Psoas muscle (tissue), 8 donors: Measurements from ENCODE around the gene PPP2R3B. TPM values are rescaled to one million over a fixed set of nuclear protein-coding genes. Genes with fewer than 3 reads are reported as not detected.

ENCODE experiments used
- ATAC-seq, 4 donors: fragments of 200-7000 bp; cut with Tn5 transposase; one replicate each; pipeline ENCODE4 v1.9.1; 2020; ENCODE audit warnings: moderate library complexity in 3 of 4, mild to moderate bottlenecking in 2 of 4
- DNase-seq, 2 donors: peaks; one replicate each; pipeline ENCODE4 v3.0.0-alpha.2; 2020
- H3K27ac ChIP-seq: fragments of 200-600 bp; one replicate; pipeline ENCODE4 v1.8.0; 2022
- H3K27me3 ChIP-seq, 3 donors: fragments of 200-600 bp in 1 of 3; one replicate each; pipeline versions ENCODE4 v1.6.1 to v1.8.0; 2013 to 2022; ENCODE audit warnings: low read length in 2 of 3, mild to moderate bottlenecking in 2 of 3, moderate library complexity in 1 of 3; ENCODE audit not compliant: insufficient read depth in 3 of 3
- H3K36me3 ChIP-seq, 2 donors: fragments of 200-600 bp in 1 of 2; one replicate each; pipeline versions ENCODE4 v1.6.1 to v1.8.0; 2013 to 2022; ENCODE audit warnings: low read depth in 1 of 2, mild to moderate bottlenecking in 1 of 2, moderate library complexity in 1 of 2; ENCODE audit not compliant: insufficient read depth in 1 of 2
- H3K4me1 ChIP-seq: fragments of 200-600 bp; one replicate; pipeline ENCODE4 v1.8.0; 2022
- H3K4me3 ChIP-seq: fragments of 200-600 bp; one replicate; pipeline ENCODE4 v1.8.0; 2022; ENCODE audit warnings: mild to moderate bottlenecking
- H3K9me3 ChIP-seq: fragments of 200-600 bp; one replicate; pipeline ENCODE4 v1.8.0; 2022
- CTCF ChIP-seq: fragments of 200-600 bp; IDR thresholded peaks from one replicate; pipeline ENCODE4 v1.8.0; 2022; ENCODE audit warnings: antibody characterized with exemption
- WGBS, 3 donors: extraction: QIAGEN DNeasy Blood & Tissue Kit; methylation state at CpG; one replicate each; pipeline versions ENCODE4 v1.1.6 to v1.1.7; 2013; 5-methylcytosine and 5-hydroxymethylcytosine counted together
- intact Hi-C, 2 donors: fragments of 100-400 bp; cut with DNase I; formaldehyde crosslinking; loops; one replicate each; pipeline versions ENCODE4 v1.11.0 to v1.14.2; 2022
- polyA plus RNA-seq, 3 donors: library from polyadenylated mRNA; stranded (reverse); fragments of 200-250 nt; gene quantifications; one replicate each; pipeline ENCODE4 v1.2.3, GENCODE V29; 2013
- total RNA-seq, 4 donors: library from RNA; stranded (reverse); fragmentation: NEBNext Ultra II Directional in 2 of 4; extraction: Animal tissue kit (Norgen Biotek cat#: 25700) in 2 of 4; gene quantifications; one replicate each; pipeline versions ENCODE4 v1.2.1 to v1.2.4, GENCODE V29; 2021 to 2023
- donor health status: healthy with polysubstance abuse.
- donor health status: DM: no; HTN: no; CAD: no; lungs with moderate emphysema.
- donor health status: Bipolar disorder and iron deficiency.
- donor health status: healthy.
- donor health status: DM: yes; HTN: yes; CAD: no.
- donor health status: DM: no; HTN: no; CAD: no.
- donor health status: DM: no; HTN: no; CAD: no.
- donor health status: DM: yes; HTN: yes; CAD: no.

Gene PPP2R3B
- total and polyA plus RNA-seq, 7 donors, result 32.3 to 156 (median 77.2) TPM

- H3K27ac ChIP-seq, result peak overlapping the region; percentile 97
- WGBS, 3 donors, result 81 to 83% (median 82%) methylated on average over 15 of the region's 15 CpGs
- no peaks in the 10 kb centered on the region for H3K27me3 ChIP-seq
- intact Hi-C loops, result loop anchor here in 1 of 2 donors (10.0 kb wide), 1 partner anchor 1953 kb away; no protein-coding TSS in a partner anchor
- no peaks in the 10 kb centered on the region for H3K9me3 ChIP-seq
- DNase-seq (peak in 1 of 2 donors; percentile 28), ATAC-seq (no peak)
- H3K36me3 ChIP-seq, result no peaks in the 10 kb centered on the region
- no peak for TF ChIP-seq CTCF
- H3K4me3 ChIP-seq, result peak overlapping the region; percentile 74
- H3K4me1 ChIP-seq, result peaks cover 22% of the 10 kb centered on the region
Measured at GRCh38 chrX:371907-372306, 14.8 kb downstream of the PPP2R3B start.

GRCh38 chrX:370963-371745 is 15.6 kb downstream of the PPP2R3B start:
- Histone ChIP-seq H3K9me3 (no peaks in the 10 kb centered on the region), H3K4me3 (peak overlapping the region; percentile 74), H3K36me3 (no peaks in the 10 kb centered on the region), H3K27ac (peak overlapping the region; percentile 97), H3K4me1 (peaks cover 22% of the 10 kb centered on the region), H3K27me3 (no peaks in the 10 kb centered on the region)
- 62 to 66% (median 64%) methylated on average over 48 of the region's 48 CpGs for WGBS, 3 donors
- intact Hi-C loops, result loop anchor here in 1 of 2 donors (10.0 kb wide), 1 partner anchor 1954 kb away; no protein-coding TSS in a partner anchor
- TF ChIP-seq CTCF, result no peak
- DNase-seq, result peak; percentile 50 to 70
- ATAC-seq, result peak; percentile 67 to 78 (median 68)

GRCh38 chrX:370244-370962 is 16.3 kb downstream of the PPP2R3B start:
- intact Hi-C loops, result loop anchor here in 1 of 2 donors (10.0 kb wide), 1 partner anchor 1954 kb away; no protein-coding TSS in a partner anchor
- ATAC-seq (peak; percentile 63 to 80 (median 78)), DNase-seq (peak; percentile 62 to 91)
- no peaks in the 10 kb centered on the region for H3K9me3 ChIP-seq
- no peaks in the 10 kb centered on the region for H3K36me3 ChIP-seq
- peaks cover 22% of the 10 kb centered on the region for H3K4me1 ChIP-seq
- H3K4me3 ChIP-seq, result peak overlapping the region; percentile 74
- H3K27ac ChIP-seq, result peak overlapping the region; percentile 97
- H3K27me3 ChIP-seq, result no peaks in the 10 kb centered on the region
- no peak for TF ChIP-seq CTCF
- 42 to 64% (median 53%) methylated on average over 42 to 43 of the region's 43 CpGs for WGBS, 3 donors

- H3K4me1 ChIP-seq, result peaks cover 20% of the 10 kb centered on the region
- H3K4me3 ChIP-seq, result peak overlapping the region; percentile 74
- WGBS, 3 donors, result 83 to 89% (median 87%) methylated on average over 25 to 34 of the region's 34 CpGs
- H3K9me3 ChIP-seq, result no peaks in the 10 kb centered on the region
- no peaks in the 10 kb centered on the region for H3K36me3 ChIP-seq
- peak in 1 of 2 donors; percentile 46 for DNase-seq
- TF ChIP-seq CTCF, result no peak
- no peaks in the 10 kb centered on the region for H3K27me3 ChIP-seq
- intact Hi-C loops, result loop anchor here in 1 of 2 donors (10.0 kb wide), 1 partner anchor 1955 kb away; no protein-coding TSS in a partner anchor
- peak overlapping the region; percentile 97 for H3K27ac ChIP-seq
- ATAC-seq, result no peak
Measured at GRCh38 chrX:369563-370101, 17.1 kb downstream of the PPP2R3B start.
